IPS-NIHi7 (cell line): Measurements from ENCODE around the gene C5AR1.
A peak's percentile ranks its signal among the peaks of the same experiment; 100 is the strongest.
"Not testable (repeated sequence)": the region's sequence is repeated elsewhere in the genome, so short reads cannot be mapped to it uniquely, and the experiment has no call there.

Source experiments
- DNase-seq: peaks from one replicate; pipeline ENCODE4 v3.0.0; 2012; ENCODE audit warnings: mixed read lengths; ENCODE audit errors: extremely low spot score

Gene C5AR1

GRCh38 chr19:47309608-47310007 is at the start of gene C5AR1:
Gene C5AR1, plus strand, starts transcription at chr19:47309861. Its CDS starts 35 bp downstream, at chr19:47309896.
- no peak for DNase-seq

GRCh38 chr19:47260476-47260875 is 49.2 kb upstream of the C5AR1 start:
- DNase-seq = no peak

- DNase-seq = not testable (repeated sequence)
Measured at GRCh38 chr19:47261946-47262793, 47.5 kb upstream of the C5AR1 start.

GRCh38 chr19:47264629-47265028 is 45.0 kb upstream of the C5AR1 start:
- no peak for DNase-seq

- DNase-seq = no peak
Measured at GRCh38 chr19:47266401-47266941, 43.2 kb upstream of the C5AR1 start.

GRCh38 chr19:47267350-47267759 is 42.3 kb upstream of the C5AR1 start:
- no peak for DNase-seq

GRCh38 chr19:47268028-47268427 is 41.6 kb upstream of the C5AR1 start:
- no peak for DNase-seq

GRCh38 chr19:47269596-47269995 is 40.1 kb upstream of the C5AR1 start:
- no peak for DNase-seq

- DNase-seq = no peak
Measured at GRCh38 chr19:47270408-47270807, 39.3 kb upstream of the C5AR1 start.

GRCh38 chr19:47271949-47272348 is 37.7 kb upstream of the C5AR1 start:
- DNase-seq = no peak

GRCh38 chr19:47272448-47273312 is 37.0 kb upstream of the C5AR1 start:
- peak; percentile 62 for DNase-seq

GRCh38 chr19:47273313-47274070 is 36.2 kb upstream of the C5AR1 start:
- DNase-seq = peak; percentile 89

GRCh38 chr19:47274071-47274890 is 35.4 kb upstream of the C5AR1 start, which contains the start of gene INAFM1:
Gene INAFM1, plus strand, starts transcription at chr19:47274885. Its CDS starts 35 bp downstream, at chr19:47274920.
- DNase-seq = peak; percentile 91

GRCh38 chr19:47274891-47275761 is 34.5 kb upstream of the C5AR1 start:
- DNase-seq = peak; percentile 27

GRCh38 chr19:47275791-47276461 is 33.7 kb upstream of the C5AR1 start:
- no peak for DNase-seq

GRCh38 chr19:47276513-47276912 is 33.1 kb upstream of the C5AR1 start:
- not testable (repeated sequence) for DNase-seq

- DNase-seq = peak; percentile 64
Measured at GRCh38 chr19:47280183-47280797, 29.4 kb upstream of the C5AR1 start.

GRCh38 chr19:47283405-47284059 is 26.1 kb upstream of the C5AR1 start:
- no peak for DNase-seq
